SU-DHL-6 (cell line): Measurements from ENCODE around the gene ATP9B.
"Not testable (repeated sequence)": the region's sequence is repeated elsewhere in the genome, so short reads cannot be mapped to it uniquely, and the experiment has no call there.

Source experiments
- H2AFZ ChIP-seq: fragments of 200-600 bp; sonication (generic); 2 replicates; pipeline ENCODE4 v1.6.1; 2014; ENCODE audit warnings: low read depth, mild to moderate bottlenecking, moderate library complexity, mixed read lengths, antibody characterized with exemption, low read length; ENCODE audit not compliant: severe bottlenecking
- H3F3A ChIP-seq: fragments of 200-600 bp; shearing (Covaris generic); 2 replicates; pipeline ENCODE4 v1.6.0; 2016; ENCODE audit warnings: antibody characterized with exemption, mild to moderate bottlenecking; ENCODE audit not compliant: insufficient read depth
- H3K27ac ChIP-seq: fragments of 200-600 bp; sonication (generic); 2 replicates; pipeline ENCODE4 v1.5.1; 2016; ENCODE audit warnings: low read depth, mild to moderate bottlenecking, low read length, moderate library complexity, mixed read lengths
- H3K27me3 ChIP-seq: fragments of 200-600 bp; sonication (generic), shearing (Covaris generic); 2 replicates; pipeline ENCODE4 v1.6.0; 2014; ENCODE audit warnings: mild to moderate bottlenecking, low read length
- H3K36me3 ChIP-seq: fragments of 200-600 bp; sonication (generic); 2 replicates; pipeline ENCODE4 v1.6.1; 2014; ENCODE audit warnings: mild to moderate bottlenecking, low read length, mixed read lengths
- H3K4me2 ChIP-seq: fragments of 300-600, 200-600 bp; shearing (Covaris generic), sonication (generic); 2 replicates; pipeline ENCODE4 v1.6.0; 2014; ENCODE audit warnings: low read length, low read depth, mild to moderate bottlenecking; ENCODE audit not compliant: poor library complexity, severe bottlenecking
- H3K4me3 ChIP-seq: fragments of 200-600 bp; sonication (generic); 2 replicates; pipeline ENCODE4 v1.5.1; 2014; ENCODE audit warnings: antibody characterized with exemption, low read length, mild to moderate bottlenecking, mixed read lengths; ENCODE audit not compliant: insufficient read depth, poor library complexity, severe bottlenecking
- H3K79me2 ChIP-seq: fragments of 200-600 bp; sonication (generic); 2 replicates; pipeline ENCODE4 v1.6.1; 2014; ENCODE audit warnings: mild to moderate bottlenecking, low read length, moderate library complexity; ENCODE audit not compliant: insufficient read depth
- H3K9ac ChIP-seq: fragments of 200-600 bp; sonication (generic); 2 replicates; pipeline ENCODE4 v1.7.0; 2014; ENCODE audit warnings: mild to moderate bottlenecking, low read length
- H3K9me2 ChIP-seq: fragments of 200-600 bp; sonication (generic); replicated peaks from 2 replicates; pipeline ENCODE4 v1.6.1; 2014; ENCODE audit warnings: low read length; ENCODE audit not compliant: insufficient read depth
- H3K9me3 ChIP-seq: fragments of 200-600 bp; sonication (generic); 2 replicates; pipeline ENCODE4 v1.6.1; 2014; ENCODE audit warnings: low read length, mixed read lengths; ENCODE audit not compliant: insufficient read depth
- H4K20me1 ChIP-seq: fragments of 200-600 bp; sonication (generic); 2 replicates; pipeline ENCODE4 v1.6.1; 2014; ENCODE audit warnings: low read depth, mild to moderate bottlenecking, antibody characterized with exemption, low read length, moderate library complexity, mixed read lengths
- CTCF ChIP-seq: fragments of 200-600 bp; sonication (generic); IDR thresholded peaks from one replicate; pipeline ENCODE4 v1.5.1; 2017; ENCODE audit warnings: antibody characterized with exemption, mild to moderate bottlenecking, low read length, moderate library complexity; ENCODE audit not compliant: insufficient read depth, poor library complexity, severe bottlenecking
- EZH2phosphoT487 ChIP-seq: fragments of 200-600 bp; sonication (generic), shearing (Covaris generic); conservative IDR thresholded peaks from 2 replicates; pipeline ENCODE4 v1.6.1; 2018; ENCODE audit warnings: mild to moderate bottlenecking, antibody characterized with exemption, low read length, moderate library complexity, mixed read lengths

The ATP9B gene

GRCh38 chr18:79259218-79259617 lies 190.0 kb downstream of the ATP9B start:
- no peaks in the 10 kb centered on the region for H3K9me2 ChIP-seq
- no peak overlapping the region for H3K4me3 ChIP-seq
- no peaks in the 10 kb centered on the region for H3F3A ChIP-seq
- no peak for TF ChIP-seq CTCF
- no peak for TF ChIP-seq EZH2phosphoT487
- no peaks in the 10 kb centered on the region for H3K27me3 ChIP-seq
- no peaks in the 10 kb centered on the region for H3K79me2 ChIP-seq
- no peak overlapping the region for H3K4me2 ChIP-seq
- H3K9ac ChIP-seq: no peak overlapping the region
- H4K20me1 ChIP-seq: no peaks in the 10 kb centered on the region
- H3K9me3 ChIP-seq: no peaks in the 10 kb centered on the region
- H2AFZ ChIP-seq: no peak overlapping the region
- no peaks in the 10 kb centered on the region for H3K36me3 ChIP-seq
- H3K27ac ChIP-seq: no peak overlapping the region

DNA sequence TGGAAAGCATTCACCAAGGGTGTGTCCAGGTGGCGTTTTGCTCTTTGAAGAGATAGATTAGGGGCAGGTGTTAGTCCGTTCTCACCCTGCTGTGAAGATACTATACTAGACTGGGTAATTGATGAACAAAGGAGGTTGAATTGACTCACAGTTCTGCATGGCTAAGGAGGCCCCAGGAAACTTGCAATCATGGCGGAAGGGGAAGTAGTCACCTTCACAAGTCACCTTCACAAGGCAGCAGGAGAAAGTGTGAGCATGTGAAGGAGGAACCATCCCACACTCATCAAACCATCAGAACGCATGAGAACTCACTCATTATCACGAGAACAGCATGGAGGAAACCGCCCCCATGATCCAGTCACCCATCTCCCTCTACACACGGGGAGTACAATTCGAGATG lies 190.8 kb downstream of the ATP9B start:
- H3K27me3 ChIP-seq: no peaks in the 10 kb centered on the region
- no peaks in the 10 kb centered on the region for H3K36me3 ChIP-seq
- H3K79me2 ChIP-seq: no peaks in the 10 kb centered on the region
- H3F3A ChIP-seq: no peaks in the 10 kb centered on the region
- no peak overlapping the region for H3K4me2 ChIP-seq
- no peak overlapping the region for H3K27ac ChIP-seq
- H3K4me3 ChIP-seq: no peak overlapping the region
- no peak overlapping the region for H3K9ac ChIP-seq
- TF ChIP-seq CTCF (no peak), EZH2phosphoT487 (no peak)
- no peaks in the 10 kb centered on the region for H3K9me3 ChIP-seq
- no peaks in the 10 kb centered on the region for H4K20me1 ChIP-seq
- H3K9me2 ChIP-seq: no peaks in the 10 kb centered on the region
- no peak overlapping the region for H2AFZ ChIP-seq

DNA sequence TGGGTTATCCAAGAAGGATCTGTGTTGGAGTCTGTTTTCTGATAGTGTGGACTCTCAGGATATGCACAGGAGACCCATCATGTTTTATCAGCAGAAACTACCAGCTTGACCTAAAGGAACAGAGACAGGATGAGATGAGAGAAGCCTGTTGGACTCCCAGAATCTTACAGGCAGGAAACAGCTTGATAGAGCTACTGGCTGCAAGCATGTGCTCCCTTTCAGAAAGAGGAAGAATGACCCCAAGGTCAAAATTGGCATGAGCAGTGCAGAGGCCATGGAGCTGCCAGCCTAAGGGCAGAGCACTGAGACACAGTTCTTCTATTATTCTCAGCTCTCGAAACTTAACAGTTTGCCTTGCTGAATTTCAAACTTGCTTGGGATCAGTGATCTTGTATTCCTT lies 191.3 kb downstream of the ATP9B start:
- Histone ChIP-seq H3K4me2 (no peak overlapping the region), H3K79me2 (no peaks in the 10 kb centered on the region), H3K9ac (no peak overlapping the region), H3K9me2 (no peaks in the 10 kb centered on the region), H3K36me3 (no peaks in the 10 kb centered on the region), H2AFZ (no peak overlapping the region), H3K4me3 (no peak overlapping the region), H3F3A (no peaks in the 10 kb centered on the region), H3K27ac (no peak overlapping the region), H3K9me3 (no peaks in the 10 kb centered on the region), H3K27me3 (no peaks in the 10 kb centered on the region), H4K20me1 (no peaks in the 10 kb centered on the region)
- no peak for TF ChIP-seq EZH2phosphoT487
- no peak for TF ChIP-seq CTCF

GRCh38 chr18:79265068-79265467 lies 195.9 kb downstream of the ATP9B start:
- H3K27ac ChIP-seq, H3K9ac ChIP-seq, H3K9me3 ChIP-seq, H3K9me2 ChIP-seq, H3K27me3 ChIP-seq, H3K79me2 ChIP-seq, H4K20me1 ChIP-seq, H3F3A ChIP-seq, H3K4me2 ChIP-seq, H2AFZ ChIP-seq, H3K4me3 ChIP-seq, H3K36me3 ChIP-seq: not testable (repeated sequence)

DNA sequence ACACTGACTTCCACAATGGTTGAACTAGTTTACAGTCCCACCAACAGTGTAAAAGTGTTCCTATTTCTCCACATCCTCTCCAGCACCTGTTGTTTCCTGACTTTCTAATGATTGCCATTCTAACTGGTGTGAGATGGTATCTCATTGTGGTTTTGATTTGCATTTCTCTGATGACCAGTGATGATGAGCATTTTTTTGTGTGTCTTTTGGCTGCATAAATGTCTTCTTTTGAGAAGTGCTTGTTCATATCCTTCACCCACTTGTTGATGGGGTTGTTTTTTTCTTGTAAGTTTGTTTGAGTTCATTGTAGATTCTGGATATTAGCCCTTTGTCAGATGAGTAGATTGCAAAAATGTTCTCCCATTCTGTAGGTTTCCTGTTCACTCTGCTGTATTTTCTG lies 202.6 kb downstream of the ATP9B start:
- H3F3A ChIP-seq, H3K4me2 ChIP-seq, H3K9me3 ChIP-seq, H3K4me3 ChIP-seq, H2AFZ ChIP-seq, H3K9me2 ChIP-seq, H3K9ac ChIP-seq, H3K27ac ChIP-seq, H4K20me1 ChIP-seq, H3K79me2 ChIP-seq, H3K27me3 ChIP-seq, H3K36me3 ChIP-seq: not testable (repeated sequence)
